ENCODE data around the gene TCHP.

DNA sequence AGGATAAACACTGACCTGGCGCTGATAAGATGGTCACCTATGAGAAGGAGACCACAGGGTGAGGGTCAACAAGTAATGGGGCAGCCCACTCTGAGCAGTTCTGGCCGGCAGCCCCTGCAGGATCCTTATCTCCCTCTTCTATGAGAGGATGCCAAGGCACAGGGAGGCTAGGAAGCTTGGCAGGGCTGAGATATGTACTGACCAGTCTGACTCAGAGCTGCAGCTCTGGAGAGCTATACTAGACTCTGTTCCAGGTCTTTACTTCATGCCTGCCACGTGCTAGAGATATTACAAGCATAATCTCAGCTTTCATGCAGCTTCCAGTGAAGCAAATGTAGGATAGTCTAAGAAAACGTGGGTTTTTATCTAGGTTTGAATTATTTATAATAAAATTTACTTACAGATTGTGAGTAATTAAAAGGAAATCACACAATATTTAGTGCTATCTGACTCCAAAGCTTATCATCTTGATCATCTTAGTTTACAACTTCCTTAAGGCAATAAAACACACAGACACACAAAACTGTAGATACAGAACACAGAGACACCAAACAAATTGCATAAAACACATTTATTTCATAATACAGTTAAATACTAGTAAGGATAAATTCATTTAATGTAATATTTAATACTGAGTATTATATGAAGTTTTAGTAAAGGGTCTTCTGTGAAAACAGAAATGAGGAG, 63.8 kb downstream of the TCHP start:
- TF ChIP-seq, protein P1, sequence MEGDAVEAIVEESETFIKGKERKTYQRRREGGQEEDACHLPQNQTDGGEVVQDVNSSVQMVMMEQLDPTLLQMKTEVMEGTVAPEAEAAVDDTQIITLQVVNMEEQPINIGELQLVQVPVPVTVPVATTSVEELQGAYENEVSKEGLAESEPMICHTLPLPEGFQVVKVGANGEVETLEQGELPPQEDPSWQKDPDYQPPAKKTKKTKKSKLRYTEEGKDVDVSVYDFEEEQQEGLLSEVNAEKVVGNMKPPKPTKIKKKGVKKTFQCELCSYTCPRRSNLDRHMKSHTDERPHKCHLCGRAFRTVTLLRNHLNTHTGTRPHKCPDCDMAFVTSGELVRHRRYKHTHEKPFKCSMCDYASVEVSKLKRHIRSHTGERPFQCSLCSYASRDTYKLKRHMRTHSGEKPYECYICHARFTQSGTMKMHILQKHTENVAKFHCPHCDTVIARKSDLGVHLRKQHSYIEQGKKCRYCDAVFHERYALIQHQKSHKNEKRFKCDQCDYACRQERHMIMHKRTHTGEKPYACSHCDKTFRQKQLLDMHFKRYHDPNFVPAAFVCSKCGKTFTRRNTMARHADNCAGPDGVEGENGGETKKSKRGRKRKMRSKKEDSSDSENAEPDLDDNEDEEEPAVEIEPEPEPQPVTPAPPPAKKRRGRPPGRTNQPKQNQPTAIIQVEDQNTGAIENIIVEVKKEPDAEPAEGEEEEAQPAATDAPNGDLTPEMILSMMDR (IDR thresholded peaks at IDR 0.05; ENCODE audit: low read depth, low read length), result no peak
- TF ChIP-seq EZH2phosphoT487 (IDR thresholded peaks at IDR 0.05; ENCODE audit: low read depth), result no peak
